ENCODE data around the gene MALRD1.

Gene MALRD1

GRCh38 chr10:19652750-19653149 is 604.1 kb downstream of the MALRD1 start:
- H2AFZ ChIP-seq (ENCODE audit: low read length) = no peak overlapping the region
- no peaks in the 10 kb centered on the region for H3K9me2 ChIP-seq (ENCODE audit: low read depth, low read length)
- TF ChIP-seq EZH2 (IDR thresholded peaks at IDR 0.05; ENCODE audit: borderline replicate concordance, low read length) (no peak), CTCF (IDR thresholded peaks at IDR 0.05; ENCODE audit: low read length) (no peak)
- H3K9ac ChIP-seq (ENCODE audit: low read length) = no peak overlapping the region
- no peak overlapping the region for H3K4me2 ChIP-seq (ENCODE audit: low read length)
- no peaks in the 10 kb centered on the region for H3F3A ChIP-seq (ENCODE audit: insufficient read depth, low read length)
- no peaks in the 10 kb centered on the region for H3K27me3 ChIP-seq (ENCODE audit: insufficient read depth, low read length)
- H3K36me3 ChIP-seq (ENCODE audit: insufficient read depth, low read length) = no peaks in the 10 kb centered on the region
- H3K4me1 ChIP-seq (ENCODE audit: insufficient read depth, low read length, severe bottlenecking) = no peaks in the 10 kb centered on the region
- no peaks in the 10 kb centered on the region for H3K79me2 ChIP-seq (ENCODE audit: insufficient read depth, low read length)
- no peak overlapping the region for H3K4me3 ChIP-seq (ENCODE audit: low read depth, low read length, poor library complexity, severe bottlenecking)
- no peaks in the 10 kb centered on the region for H4K20me1 ChIP-seq (ENCODE audit: insufficient read depth, low read length)
- no peak overlapping the region for H3K27ac ChIP-seq (ENCODE audit: low read depth, low read length, poor library complexity, severe bottlenecking)
- H3K9me3 ChIP-seq (ENCODE audit: low read length) = no peaks in the 10 kb centered on the region

- H3K4me2 ChIP-seq (ENCODE audit: low read length) = no peak overlapping the region
- no peaks in the 10 kb centered on the region for H3K9me3 ChIP-seq (ENCODE audit: low read length)
- TF ChIP-seq CTCF (IDR thresholded peaks at IDR 0.05; ENCODE audit: low read length) (no peak), EZH2 (IDR thresholded peaks at IDR 0.05; ENCODE audit: borderline replicate concordance, low read length) (no peak)
- H3K4me3 ChIP-seq (ENCODE audit: low read depth, low read length, poor library complexity, severe bottlenecking) = no peak overlapping the region
- H3K36me3 ChIP-seq (ENCODE audit: insufficient read depth, low read length) = no peaks in the 10 kb centered on the region
- no peak overlapping the region for H3K27ac ChIP-seq (ENCODE audit: low read depth, low read length, poor library complexity, severe bottlenecking)
- no peaks in the 10 kb centered on the region for H3K27me3 ChIP-seq (ENCODE audit: insufficient read depth, low read length)
- H2AFZ ChIP-seq (ENCODE audit: low read length) = no peak overlapping the region
- H3F3A ChIP-seq (ENCODE audit: insufficient read depth, low read length) = no peaks in the 10 kb centered on the region
- H4K20me1 ChIP-seq (ENCODE audit: insufficient read depth, low read length) = no peaks in the 10 kb centered on the region
- H3K9me2 ChIP-seq (ENCODE audit: low read depth, low read length) = no peaks in the 10 kb centered on the region
- no peak overlapping the region for H3K9ac ChIP-seq (ENCODE audit: low read length)
- H3K4me1 ChIP-seq (ENCODE audit: insufficient read depth, low read length, severe bottlenecking) = no peaks in the 10 kb centered on the region
- no peaks in the 10 kb centered on the region for H3K79me2 ChIP-seq (ENCODE audit: insufficient read depth, low read length)
Measured at GRCh38 chr10:19653931-19654330, 605.3 kb downstream of the MALRD1 start.

GRCh38 chr10:19654576-19654975 is 606.0 kb downstream of the MALRD1 start:
- Histone ChIP-seq H4K20me1 (ENCODE audit: insufficient read depth, low read length) (no peaks in the 10 kb centered on the region), H3K27ac (ENCODE audit: low read depth, low read length, poor library complexity, severe bottlenecking) (no peak overlapping the region), H3K9me3 (ENCODE audit: low read length) (no peaks in the 10 kb centered on the region), H3K27me3 (ENCODE audit: insufficient read depth, low read length) (no peaks in the 10 kb centered on the region), H3K9me2 (ENCODE audit: low read depth, low read length) (no peaks in the 10 kb centered on the region), H2AFZ (ENCODE audit: low read length) (no peak overlapping the region), H3K9ac (ENCODE audit: low read length) (no peak overlapping the region), H3K4me1 (ENCODE audit: insufficient read depth, low read length, severe bottlenecking) (no peaks in the 10 kb centered on the region), H3K4me3 (ENCODE audit: low read depth, low read length, poor library complexity, severe bottlenecking) (no peak overlapping the region), H3K4me2 (ENCODE audit: low read length) (no peak overlapping the region), H3F3A (ENCODE audit: insufficient read depth, low read length) (no peaks in the 10 kb centered on the region), H3K36me3 (ENCODE audit: insufficient read depth, low read length) (no peaks in the 10 kb centered on the region), H3K79me2 (ENCODE audit: insufficient read depth, low read length) (no peaks in the 10 kb centered on the region)
- TF ChIP-seq CTCF (IDR thresholded peaks at IDR 0.05; ENCODE audit: low read length) (no peak), EZH2 (IDR thresholded peaks at IDR 0.05; ENCODE audit: borderline replicate concordance, low read length) (no peak)

Data from OCI-LY1 (cell line).